Chondrocyte (in vitro differentiated cells): ENCODE data around the gene C1QTNF7. TPM values are rescaled to one million over a fixed set of nuclear protein-coding genes. Genes with fewer than 3 reads are reported as not detected.
A peak's percentile ranks its signal among the peaks of the same experiment; 100 is the strongest.

Source experiments
- DNase-seq: peaks from one replicate; pipeline ENCODE4 v3.0.0; 2021; ENCODE audit warnings: mixed read lengths, low spot score
- H3K27ac Mint-ChIP-seq: one replicate; pipeline ENCODE4 v1.8.0; 2021; ENCODE audit warnings: mild to moderate bottlenecking, moderate library complexity, mixed read lengths; ENCODE audit not compliant: unreplicated experiment
- H3K27me3 Mint-ChIP-seq: 2 replicates; pipeline ENCODE4 v1.8.0; 2021; ENCODE audit warnings: low read depth, mixed read lengths
- H3K36me3 Mint-ChIP-seq: 2 replicates; pipeline ENCODE4 v1.8.0; 2021; ENCODE audit warnings: low read depth, mixed read lengths
- H3K4me1 Mint-ChIP-seq: 2 replicates; pipeline ENCODE4 v1.8.0; 2021; ENCODE audit warnings: low read depth, mild to moderate bottlenecking, mixed read lengths
- H3K4me3 Mint-ChIP-seq: one replicate; pipeline ENCODE4 v1.8.0; 2021; ENCODE audit warnings: mild to moderate bottlenecking, moderate library complexity, mixed read lengths; ENCODE audit not compliant: unreplicated experiment
- H3K9me3 Mint-ChIP-seq: 2 replicates; pipeline ENCODE4 v1.8.0; 2021; ENCODE audit warnings: low read depth, mixed read lengths
- total RNA-seq: library from RNA; stranded (reverse); gene quantifications from 3 replicates; pipeline ENCODE4 v1.2.1, GENCODE V29; 2021
- TF ChIP-seq, protein P1 (sequence below): fragments of 200-600 bp; sonication (generic); IDR thresholded peaks from 2 replicates; pipeline ENCODE4 v1.5.0; 2021; ENCODE audit warnings: antibody characterized with exemption, mild to moderate bottlenecking, moderate library complexity

The C1QTNF7 gene
- total RNA-seq, 1 donor from 2014 or later = 1.0 TPM

DNA sequence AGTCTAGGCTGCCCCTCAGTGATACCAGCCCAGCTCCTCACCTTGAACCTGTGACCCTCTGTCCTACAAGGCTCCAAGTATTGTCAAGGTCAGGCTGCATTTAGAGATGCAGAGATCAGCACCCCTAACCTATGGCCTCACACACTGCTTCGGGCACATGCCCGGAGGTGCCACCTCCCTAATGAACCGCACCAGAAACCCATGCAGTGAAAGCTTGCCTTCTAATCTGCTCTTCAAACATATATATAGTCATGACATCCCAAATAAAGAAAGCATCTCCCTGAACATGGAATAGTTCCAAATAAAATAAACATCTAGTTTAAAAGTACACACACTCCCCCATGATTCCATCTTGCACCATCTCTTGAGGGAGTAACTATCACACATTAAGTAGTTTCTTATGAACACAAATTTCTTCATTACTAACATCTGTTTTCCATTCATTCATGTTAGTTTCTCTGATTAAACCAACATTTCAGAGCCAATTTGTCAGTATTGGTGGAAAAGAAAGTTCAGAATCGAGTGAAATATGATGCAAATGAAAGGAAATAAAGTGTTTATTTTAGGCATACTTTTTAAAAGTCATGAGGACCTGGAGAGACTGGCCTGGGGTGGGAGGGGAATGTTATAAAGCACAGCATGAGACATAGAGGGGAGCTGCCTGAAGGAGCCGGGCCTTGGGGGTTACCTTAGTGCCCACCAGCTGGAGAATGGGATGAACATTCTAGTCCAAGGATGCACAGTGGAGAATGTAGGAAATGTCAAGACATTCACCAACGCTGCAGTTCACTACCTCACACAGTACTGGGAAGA is 61.0 kb downstream of the C1QTNF7 start:
- no peak for DNase-seq
- H3K27ac Mint-ChIP-seq = peak overlapping the region; percentile 88
- TF ChIP-seq, protein P1, sequence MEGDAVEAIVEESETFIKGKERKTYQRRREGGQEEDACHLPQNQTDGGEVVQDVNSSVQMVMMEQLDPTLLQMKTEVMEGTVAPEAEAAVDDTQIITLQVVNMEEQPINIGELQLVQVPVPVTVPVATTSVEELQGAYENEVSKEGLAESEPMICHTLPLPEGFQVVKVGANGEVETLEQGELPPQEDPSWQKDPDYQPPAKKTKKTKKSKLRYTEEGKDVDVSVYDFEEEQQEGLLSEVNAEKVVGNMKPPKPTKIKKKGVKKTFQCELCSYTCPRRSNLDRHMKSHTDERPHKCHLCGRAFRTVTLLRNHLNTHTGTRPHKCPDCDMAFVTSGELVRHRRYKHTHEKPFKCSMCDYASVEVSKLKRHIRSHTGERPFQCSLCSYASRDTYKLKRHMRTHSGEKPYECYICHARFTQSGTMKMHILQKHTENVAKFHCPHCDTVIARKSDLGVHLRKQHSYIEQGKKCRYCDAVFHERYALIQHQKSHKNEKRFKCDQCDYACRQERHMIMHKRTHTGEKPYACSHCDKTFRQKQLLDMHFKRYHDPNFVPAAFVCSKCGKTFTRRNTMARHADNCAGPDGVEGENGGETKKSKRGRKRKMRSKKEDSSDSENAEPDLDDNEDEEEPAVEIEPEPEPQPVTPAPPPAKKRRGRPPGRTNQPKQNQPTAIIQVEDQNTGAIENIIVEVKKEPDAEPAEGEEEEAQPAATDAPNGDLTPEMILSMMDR = no peak
- H3K36me3 Mint-ChIP-seq = peaks cover 39% of the 10 kb centered on the region
- no peaks in the 10 kb centered on the region for H3K27me3 Mint-ChIP-seq
- peaks cover 29% of the 10 kb centered on the region for H3K4me1 Mint-ChIP-seq
- no peak overlapping the region for H3K4me3 Mint-ChIP-seq
- peaks cover 46% of the 10 kb centered on the region for H3K9me3 Mint-ChIP-seq

DNA sequence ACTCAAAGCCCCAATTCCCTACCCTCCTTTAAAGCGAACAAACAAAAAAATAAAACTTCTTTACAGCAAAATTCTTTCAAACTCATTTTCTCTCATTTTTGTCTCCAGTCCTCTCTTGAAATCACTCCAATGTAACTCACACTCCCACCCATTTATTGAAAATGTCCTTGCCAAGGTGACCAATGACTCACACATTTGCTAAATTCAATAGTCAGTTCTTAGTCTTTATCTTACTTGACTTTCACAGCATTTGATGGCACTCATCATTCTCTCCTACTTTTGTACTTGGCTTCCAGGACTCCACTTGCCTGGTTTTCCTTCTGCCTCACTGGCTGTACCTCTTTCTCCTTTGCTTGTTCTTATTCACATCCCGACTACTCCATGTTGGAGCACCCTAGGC is 61.7 kb downstream of the C1QTNF7 start:
- Mint-ChIP-seq H3K4me1 (peaks cover 29% of the 10 kb centered on the region), H3K9me3 (peaks cover 39% of the 10 kb centered on the region), H3K4me3 (no peak overlapping the region), H3K36me3 (peaks cover 32% of the 10 kb centered on the region), H3K27me3 (no peaks in the 10 kb centered on the region), H3K27ac (peak overlapping the region; percentile 82)
- DNase-seq = no peak
- TF ChIP-seq, protein P1 = no peak

DNA sequence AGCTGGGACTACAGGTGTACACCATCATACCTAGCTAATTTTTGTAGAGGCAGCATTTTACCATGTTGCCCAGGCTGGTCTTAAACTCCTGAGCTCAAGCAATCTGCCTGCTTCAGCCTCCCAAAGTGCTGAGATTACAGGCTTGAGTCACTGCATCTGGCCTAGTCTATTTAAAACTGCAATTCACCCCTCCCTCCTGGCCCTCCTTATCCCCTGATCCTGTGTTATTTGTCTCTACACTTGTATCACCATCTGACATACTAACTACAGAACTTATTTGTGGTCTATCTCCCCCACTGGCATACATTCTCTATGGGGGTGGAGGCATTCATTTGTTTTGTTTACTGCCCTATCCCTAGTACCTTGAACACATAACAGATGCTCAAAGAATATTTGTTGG is 65.6 kb downstream of the C1QTNF7 start:
- TF ChIP-seq, protein P1 = no peak
- Mint-ChIP-seq H3K9me3 (peaks cover 15% of the 10 kb centered on the region), H3K36me3 (peaks cover 15% of the 10 kb centered on the region), H3K4me1 (peaks cover 38% of the 10 kb centered on the region), H3K27me3 (no peaks in the 10 kb centered on the region), H3K4me3 (no peak overlapping the region), H3K27ac (no peak overlapping the region)
- no peak for DNase-seq

DNA sequence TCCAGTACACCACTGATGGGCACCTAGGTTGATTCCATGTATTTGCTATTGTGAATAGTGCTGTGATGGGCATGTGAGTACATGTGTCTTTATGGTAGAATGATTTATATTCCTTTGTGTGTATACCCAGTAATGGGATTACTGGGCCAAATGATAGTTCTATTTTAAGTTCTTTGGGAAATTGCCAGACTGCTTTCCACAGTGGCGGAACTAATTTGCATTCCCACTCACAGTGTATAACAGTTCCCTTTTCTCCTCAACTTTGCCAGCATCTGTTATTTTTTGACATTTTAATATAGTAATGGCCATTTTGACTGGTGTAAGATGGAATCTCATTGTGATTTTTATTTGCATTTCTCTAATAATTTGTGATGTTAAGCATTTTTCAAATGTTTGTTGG is 67.8 kb downstream of the C1QTNF7 start:
- Mint-ChIP-seq H3K4me1 (peaks cover 20% of the 10 kb centered on the region), H3K27ac (no peak overlapping the region), H3K36me3 (peaks cover 8% of the 10 kb centered on the region), H3K4me3 (no peak overlapping the region), H3K9me3 (peaks cover 9% of the 10 kb centered on the region), H3K27me3 (no peaks in the 10 kb centered on the region)
- TF ChIP-seq, protein P1 = no peak
- no peak for DNase-seq

Other genes starting within 250 kb of the C1QTNF7 start
- gene CC2D2A, start 41.8 kb downstream of the C1QTNF7 start, total RNA-seq = 18.6 to 31.5 TPM (median 19.2 TPM) in 3 replicates
- 54.4 to 110 TPM (median 56.9 TPM) in 3 replicates for gene FBXL5, start 227.3 kb downstream of the C1QTNF7 start, total RNA-seq